Astrocyte of the hippocampus (primary cell): ENCODE results near the gene HSPA1B.
"Not testable (repeated sequence)": the region's sequence is repeated elsewhere in the genome, so short reads cannot be mapped to it uniquely, and the experiment has no call there.

Source experiments
- DNase-seq: peaks from one replicate; pipeline ENCODE4 v3.0.0; 2011; ENCODE audit warnings: low read depth, low spot score

HSPA1B gene

GRCh38 chr6:31826793-31827285 lies 699 bp upstream of the HSPA1B start:
- DNase-seq = peak; percentile 89

- peak; percentile 56 for DNase-seq
These were observed 2.2 kb downstream of the HSPA1B start for GRCh38 chr6:31829633-31830283.

- no peak for DNase-seq
These were observed 3.4 kb downstream of the HSPA1B start for GRCh38 chr6:31830886-31831335.

- DNase-seq = no peak
These were observed 4.0 kb downstream of the HSPA1B start for GRCh38 chr6:31831350-31832215.

GRCh38 chr6:31834367-31835250 lies 7.1 kb downstream of the HSPA1B start:
- peak; percentile 93 for DNase-seq

GRCh38 chr6:31836047-31836473 lies 8.5 kb downstream of the HSPA1B start:
- peak; percentile 24 for DNase-seq

GRCh38 chr6:31836474-31837368 lies 9.2 kb downstream of the HSPA1B start:
- DNase-seq = peak; percentile 47

GRCh38 chr6:31837369-31838113 lies 10.0 kb downstream of the HSPA1B start:
- DNase-seq = no peak

- DNase-seq = not testable (repeated sequence)
These were observed 10.6 kb downstream of the HSPA1B start for GRCh38 chr6:31838114-31838553.

- DNase-seq = no peak
These were observed 11.4 kb downstream of the HSPA1B start for GRCh38 chr6:31838968-31839367.

- not testable (repeated sequence) for DNase-seq
These were observed 12.2 kb downstream of the HSPA1B start for GRCh38 chr6:31839779-31840126.

GRCh38 chr6:31842053-31842452 lies 14.5 kb downstream of the HSPA1B start:
- no peak for DNase-seq

- no peak for DNase-seq
These were observed 17.0 kb downstream of the HSPA1B start for GRCh38 chr6:31844507-31844906.

- DNase-seq = no peak
These were observed 19.9 kb downstream of the HSPA1B start for GRCh38 chr6:31847276-31847978.

- no peak for DNase-seq
These were observed 23.4 kb downstream of the HSPA1B start for GRCh38 chr6:31850765-31851484.

- peak; percentile 47 for DNase-seq
These were observed 23.9 kb downstream of the HSPA1B start for GRCh38 chr6:31851485-31851832.

- DNase-seq = not testable (repeated sequence)
These were observed 24.6 kb downstream of the HSPA1B start for GRCh38 chr6:31851980-31852718.

GRCh38 chr6:31857774-31858173 lies 30.2 kb downstream of the HSPA1B start:
- DNase-seq = not testable (repeated sequence)
